ENCODE data around the gene KAT6B. TPM values are rescaled to one million over a fixed set of nuclear protein-coding genes. Genes with fewer than 3 reads are reported as not detected.

KAT6B gene
- total RNA-seq, 1 donor from 2014 or later = 21.7 TPM

DNA sequence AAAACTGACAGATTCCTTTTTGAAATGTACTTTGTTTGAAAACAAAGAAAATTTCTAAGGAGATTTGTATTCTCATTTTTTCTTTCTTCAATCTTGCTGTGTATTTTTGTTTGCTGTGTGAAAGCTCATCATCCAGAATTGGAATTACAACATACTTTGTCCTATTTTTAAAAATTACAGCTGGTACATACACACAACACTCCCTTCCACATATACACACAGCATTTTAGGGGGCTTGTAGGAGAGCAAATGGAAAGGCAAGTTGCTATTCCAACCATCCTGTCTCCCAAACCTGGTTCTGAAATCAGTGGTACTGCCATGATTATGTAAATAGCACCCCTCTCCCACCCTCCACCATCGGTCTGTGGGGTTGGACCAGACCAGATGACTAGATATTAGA lies 184.0 kb downstream of the KAT6B start:
- Mint-ChIP-seq H3K4me3 (ENCODE audit: unreplicated experiment) (no peak overlapping the region), H3K36me3 (ENCODE audit: low read depth, unreplicated experiment) (peaks cover 9% of the 10 kb centered on the region), H3K27me3 (ENCODE audit: low read depth, unreplicated experiment) (no peaks in the 10 kb centered on the region), H3K27ac (ENCODE audit: unreplicated experiment) (no peak overlapping the region), H3K9me3 (ENCODE audit: unreplicated experiment) (no peaks in the 10 kb centered on the region), H3K4me1 (ENCODE audit: low read depth, unreplicated experiment) (no peaks in the 10 kb centered on the region)
- Histone ChIP-seq H3K27ac (ENCODE audit: low read depth, low read length) (no peak overlapping the region), H3K9ac (ENCODE audit: low read length) (no peak overlapping the region), H3K4me1 (ENCODE audit: insufficient read depth, low read length) (no peaks in the 10 kb centered on the region), H3K79me2 (ENCODE audit: insufficient read depth, low read length) (no peaks in the 10 kb centered on the region), H3K36me3 (ENCODE audit: insufficient read depth, low read length) (no peaks in the 10 kb centered on the region), H3K4me2 (ENCODE audit: low read length) (no peak overlapping the region), H4K20me1 (ENCODE audit: insufficient read depth, low read length) (no peaks in the 10 kb centered on the region), H3K9me3 (ENCODE audit: insufficient read depth, low read depth, low read length) (no peaks in the 10 kb centered on the region), H2AFZ (ENCODE audit: low read depth, low read length) (no peak overlapping the region), H3K4me3 (ENCODE audit: insufficient read depth, low read depth, low read length) (no peak overlapping the region), H3K27me3 (ENCODE audit: insufficient read depth, low read length) (no peaks in the 10 kb centered on the region)
- no peak for DNase-seq (ENCODE audit: low read depth)
- FAIRE-seq = no peak
- TF ChIP-seq, protein P1, sequence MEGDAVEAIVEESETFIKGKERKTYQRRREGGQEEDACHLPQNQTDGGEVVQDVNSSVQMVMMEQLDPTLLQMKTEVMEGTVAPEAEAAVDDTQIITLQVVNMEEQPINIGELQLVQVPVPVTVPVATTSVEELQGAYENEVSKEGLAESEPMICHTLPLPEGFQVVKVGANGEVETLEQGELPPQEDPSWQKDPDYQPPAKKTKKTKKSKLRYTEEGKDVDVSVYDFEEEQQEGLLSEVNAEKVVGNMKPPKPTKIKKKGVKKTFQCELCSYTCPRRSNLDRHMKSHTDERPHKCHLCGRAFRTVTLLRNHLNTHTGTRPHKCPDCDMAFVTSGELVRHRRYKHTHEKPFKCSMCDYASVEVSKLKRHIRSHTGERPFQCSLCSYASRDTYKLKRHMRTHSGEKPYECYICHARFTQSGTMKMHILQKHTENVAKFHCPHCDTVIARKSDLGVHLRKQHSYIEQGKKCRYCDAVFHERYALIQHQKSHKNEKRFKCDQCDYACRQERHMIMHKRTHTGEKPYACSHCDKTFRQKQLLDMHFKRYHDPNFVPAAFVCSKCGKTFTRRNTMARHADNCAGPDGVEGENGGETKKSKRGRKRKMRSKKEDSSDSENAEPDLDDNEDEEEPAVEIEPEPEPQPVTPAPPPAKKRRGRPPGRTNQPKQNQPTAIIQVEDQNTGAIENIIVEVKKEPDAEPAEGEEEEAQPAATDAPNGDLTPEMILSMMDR (IDR thresholded peaks at IDR 0.05; ENCODE audit: insufficient read depth, low read depth, low read length) = no peak
- TF ChIP-seq EZH2 (IDR thresholded peaks at IDR 0.05; ENCODE audit: insufficient read depth, low read length) = no peak

DNA sequence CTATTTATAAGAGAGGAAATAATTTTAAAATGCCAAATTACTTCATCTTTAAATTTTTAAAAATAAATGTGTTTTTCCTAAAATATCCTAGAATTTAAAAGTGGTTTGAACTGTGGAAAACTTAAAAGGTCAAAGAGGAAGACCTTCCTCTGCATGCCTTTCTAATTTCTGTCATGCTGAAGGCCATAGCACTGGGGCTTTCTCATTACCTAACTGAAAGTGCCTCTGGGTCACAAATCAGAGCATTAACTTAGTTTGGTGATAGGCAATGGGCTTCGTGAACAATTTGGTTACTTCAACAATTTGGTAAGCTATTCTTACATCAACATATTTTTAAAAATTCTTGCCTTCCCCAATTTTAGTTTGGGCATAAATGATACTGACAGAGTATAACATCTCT lies 184.8 kb downstream of the KAT6B start:
- Histone ChIP-seq H3K4me1 (ENCODE audit: insufficient read depth, low read length) (no peaks in the 10 kb centered on the region), H3K36me3 (ENCODE audit: insufficient read depth, low read length) (no peaks in the 10 kb centered on the region), H2AFZ (ENCODE audit: low read depth, low read length) (no peak overlapping the region), H3K9ac (ENCODE audit: low read length) (no peak overlapping the region), H3K4me2 (ENCODE audit: low read length) (no peak overlapping the region), H4K20me1 (ENCODE audit: insufficient read depth, low read length) (no peaks in the 10 kb centered on the region), H3K4me3 (ENCODE audit: insufficient read depth, low read depth, low read length) (no peak overlapping the region), H3K27me3 (ENCODE audit: insufficient read depth, low read length) (no peaks in the 10 kb centered on the region), H3K27ac (ENCODE audit: low read depth, low read length) (no peak overlapping the region), H3K79me2 (ENCODE audit: insufficient read depth, low read length) (no peaks in the 10 kb centered on the region), H3K9me3 (ENCODE audit: insufficient read depth, low read depth, low read length) (no peaks in the 10 kb centered on the region)
- no peaks in the 10 kb centered on the region for H3K4me1 Mint-ChIP-seq (ENCODE audit: low read depth, unreplicated experiment)
- no peak overlapping the region for H3K4me3 Mint-ChIP-seq (ENCODE audit: unreplicated experiment)
- DNase-seq (ENCODE audit: low read depth) (no peak), FAIRE-seq (no peak)
- peaks cover 11% of the 10 kb centered on the region for H3K36me3 Mint-ChIP-seq (ENCODE audit: low read depth, unreplicated experiment)
- no peak overlapping the region for H3K27ac Mint-ChIP-seq (ENCODE audit: unreplicated experiment)
- H3K27me3 Mint-ChIP-seq (ENCODE audit: low read depth, unreplicated experiment) = no peaks in the 10 kb centered on the region
- no peaks in the 10 kb centered on the region for H3K9me3 Mint-ChIP-seq (ENCODE audit: unreplicated experiment)
- TF ChIP-seq, protein P1 (IDR thresholded peaks at IDR 0.05; ENCODE audit: insufficient read depth, low read depth, low read length) = no peak
- no peak for TF ChIP-seq EZH2 (IDR thresholded peaks at IDR 0.05; ENCODE audit: insufficient read depth, low read length)

DNA sequence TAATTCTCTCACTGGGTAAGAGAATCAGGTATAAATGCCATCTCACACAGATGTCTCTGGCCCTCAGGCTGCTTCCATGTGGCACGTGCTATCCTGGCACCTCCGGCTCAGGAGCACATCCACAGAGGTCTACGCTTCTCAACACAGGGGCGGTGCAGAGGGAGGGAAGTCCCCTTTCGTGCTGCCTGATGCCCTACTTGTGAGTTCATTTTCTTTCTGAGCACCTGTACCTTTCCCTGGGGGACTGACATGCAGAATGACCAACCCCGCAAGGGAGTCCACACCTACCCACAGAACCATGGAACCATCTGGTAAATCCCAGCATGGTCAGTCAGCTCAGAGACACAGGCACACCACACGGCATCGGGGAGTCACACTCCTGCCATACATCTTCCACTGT lies 186.1 kb downstream of the KAT6B start:
- Mint-ChIP-seq H3K36me3 (ENCODE audit: low read depth, unreplicated experiment) (peaks cover 15% of the 10 kb centered on the region), H3K27me3 (ENCODE audit: low read depth, unreplicated experiment) (no peaks in the 10 kb centered on the region), H3K4me1 (ENCODE audit: low read depth, unreplicated experiment) (no peaks in the 10 kb centered on the region), H3K4me3 (ENCODE audit: unreplicated experiment) (no peak overlapping the region), H3K27ac (ENCODE audit: unreplicated experiment) (no peak overlapping the region), H3K9me3 (ENCODE audit: unreplicated experiment) (no peaks in the 10 kb centered on the region)
- Histone ChIP-seq H3K79me2 (ENCODE audit: insufficient read depth, low read length) (no peaks in the 10 kb centered on the region), H3K36me3 (ENCODE audit: insufficient read depth, low read length) (no peaks in the 10 kb centered on the region), H3K4me2 (ENCODE audit: low read length) (no peak overlapping the region), H2AFZ (ENCODE audit: low read depth, low read length) (no peak overlapping the region), H4K20me1 (ENCODE audit: insufficient read depth, low read length) (no peaks in the 10 kb centered on the region), H3K27ac (ENCODE audit: low read depth, low read length) (no peak overlapping the region), H3K9ac (ENCODE audit: low read length) (no peak overlapping the region), H3K4me3 (ENCODE audit: insufficient read depth, low read depth, low read length) (no peak overlapping the region), H3K4me1 (ENCODE audit: insufficient read depth, low read length) (no peaks in the 10 kb centered on the region), H3K27me3 (ENCODE audit: insufficient read depth, low read length) (no peaks in the 10 kb centered on the region), H3K9me3 (ENCODE audit: insufficient read depth, low read depth, low read length) (no peaks in the 10 kb centered on the region)
- no peak for FAIRE-seq
- no peak for DNase-seq (ENCODE audit: low read depth)
- TF ChIP-seq, protein P1 (IDR thresholded peaks at IDR 0.05; ENCODE audit: insufficient read depth, low read depth, low read length) = no peak
- no peak for TF ChIP-seq EZH2 (IDR thresholded peaks at IDR 0.05; ENCODE audit: insufficient read depth, low read length)

All from astrocyte (in vitro differentiated cells and primary cell).